H1 (cell line): ENCODE results near the gene OAS3. TPM values are rescaled to one million over a fixed set of nuclear protein-coding genes. Genes with fewer than 3 reads are reported as not detected.

Experiments
- CTCF ChIA-PET: fragments of 300-600 bp; sonication (Branson Sonifier 250); formaldehyde crosslinking; loops from one replicate; lab custom pipeline; 2021; ENCODE audit not compliant: partially characterized antibody; lab: Charles Lee
- POLR2A ChIA-PET: fragments of 300-600 bp; sonication (Branson Sonifier 250); formaldehyde crosslinking; loops from one replicate; lab custom pipeline; 2021; ENCODE audit warnings: inconsistent platforms; ENCODE audit not compliant: partially characterized antibody; lab: Charles Lee
- DNase-seq, 2 experiments: peaks; one replicate each; pipeline versions ENCODE4 v3.0.0 to v3.0.0-alpha.2; 2010 to 2022; ENCODE audit warnings: low spot score in 2 of 2, low read depth in 1 of 2, mixed read lengths in 1 of 2
- FAIRE-seq: peaks from 2 replicates; lab custom pipeline; 2011; peaks lifted over from hg19 to GRCh38; lab: Jason Lieb, UNC
- H2AFZ ChIP-seq: 2 replicates; pipeline ENCODE4 v1.8.1; 2012; ENCODE audit warnings: low read length, inconsistent platforms
- H2AK5ac ChIP-seq: 2 replicates; pipeline ENCODE4 v1.6.1; 2013; ENCODE audit warnings: low read depth, low read length
- H2BK120ac ChIP-seq: replicated peaks from 2 replicates; pipeline ENCODE3; 2013; ENCODE audit warnings: low read depth, low read length, inconsistent platforms
- H2BK12ac ChIP-seq: 2 replicates; pipeline ENCODE4 v1.6.1; 2013; ENCODE audit warnings: low read depth, low read length
- H2BK15ac ChIP-seq: 2 replicates; pipeline ENCODE4 v1.6.1; 2013; ENCODE audit warnings: low read length
- H2BK20ac ChIP-seq: 2 replicates; pipeline ENCODE4 v1.6.1; 2013; ENCODE audit warnings: low read length
- H2BK5ac ChIP-seq: 2 replicates; pipeline ENCODE4 v1.6.1; 2013; ENCODE audit warnings: low read depth, low read length
- H3K14ac ChIP-seq: 2 replicates; pipeline ENCODE4 v1.6.1; 2013; ENCODE audit warnings: inconsistent platforms; ENCODE audit not compliant: insufficient read length
- H3K18ac ChIP-seq: 2 replicates; pipeline ENCODE4 v1.6.1; 2013; ENCODE audit warnings: low read length; ENCODE audit errors: extremely low read depth
- H3K23ac ChIP-seq: 2 replicates; pipeline ENCODE4 v1.6.1; 2013; ENCODE audit warnings: inconsistent platforms; ENCODE audit not compliant: insufficient read length
- H3K23me2 ChIP-seq: 2 replicates; pipeline ENCODE4 v1.6.1; 2013; ENCODE audit warnings: low read depth, low read length
- H3K27ac ChIP-seq: 2 replicates; pipeline ENCODE4 v1.6.1; 2011; ENCODE audit warnings: low read depth, low read length, inconsistent platforms
- H3K27me3 ChIP-seq, 4 experiments: replicated peaks in 1 of 4; 1 replicate in 1 of 4; 2 replicates in 3 of 4; pipeline versions ENCODE4 v1.6.1 to v1.8.1; 2011 to 2013; ENCODE audit warnings: low read length in 3 of 4, mild to moderate bottlenecking in 3 of 4, inconsistent platforms in 2 of 4, mixed read lengths in 2 of 4, moderate library complexity in 1 of 4; ENCODE audit not compliant: control insufficient read depth in 3 of 4, insufficient read depth in 3 of 4; ENCODE audit errors: extremely low read depth in 1 of 4
- H3K36me3 ChIP-seq, 4 experiments: 2 replicates each; pipeline versions ENCODE4 v1.6.1 to v1.8.1; 2011 to 2013; ENCODE audit warnings: mild to moderate bottlenecking in 4 of 4, low read length in 3 of 4, moderate library complexity in 2 of 4, control low read depth in 1 of 4, inconsistent platforms in 1 of 4; ENCODE audit not compliant: insufficient read depth in 4 of 4, control insufficient read depth in 2 of 4
- H3K4ac ChIP-seq: replicated peaks from 2 replicates; pipeline ENCODE3; 2013; ENCODE audit warnings: low read length, low read depth, mixed read lengths, inconsistent platforms; ENCODE audit not compliant: insufficient read length
- H3K4me1 ChIP-seq, 4 experiments: replicated peaks in 1 of 4; 1 replicate in 1 of 4; 2 replicates in 3 of 4; pipeline versions ENCODE4 v1.6.1 to v1.8.1; 2011 to 2013; ENCODE audit warnings: low read length in 3 of 4, inconsistent platforms in 2 of 4, mixed read lengths in 1 of 4; ENCODE audit not compliant: insufficient read depth in 4 of 4, control insufficient read depth in 3 of 4
- H3K4me2 ChIP-seq, 2 experiments: 2 replicates each; pipeline versions ENCODE4 v1.6.1 to v1.8.1; 2011 to 2013; ENCODE audit warnings: low read depth in 2 of 2, low read length in 2 of 2, control low read depth in 1 of 2, inconsistent platforms in 1 of 2, mild to moderate bottlenecking in 1 of 2; ENCODE audit not compliant: insufficient read depth in 1 of 2
- H3K4me3 ChIP-seq, 4 experiments: fragments of 200-600, 300-600 bp in 1 of 4; sonication (generic), shearing (Covaris generic), sonication (Bioruptor Twin) in 1 of 4; 2 replicates each; pipeline versions ENCODE4 v1.5.1 to v1.8.1; 2011 to 2016; ENCODE audit warnings: low read length in 4 of 4, low read depth in 3 of 4, control low read depth in 2 of 4, inconsistent platforms in 2 of 4, mild to moderate bottlenecking in 2 of 4, mixed read lengths in 1 of 4, moderate library complexity in 1 of 4; ENCODE audit not compliant: insufficient read depth in 2 of 4; ENCODE audit errors: extremely low read depth in 1 of 4
- H3K56ac ChIP-seq: replicated peaks from 2 replicates; pipeline ENCODE3; 2013; ENCODE audit warnings: low read depth, mild to moderate bottlenecking, mixed read lengths, low read length, inconsistent platforms; ENCODE audit not compliant: insufficient read length
- H3K79me1 ChIP-seq: 2 replicates; pipeline ENCODE4 v1.6.1; 2013; ENCODE audit warnings: low read depth, low read length, control low read depth
- H3K79me2 ChIP-seq, 2 experiments: 2 replicates each; pipeline versions ENCODE4 v1.6.1 to v1.8.1; 2012 to 2013; ENCODE audit warnings: low read length in 2 of 2, mild to moderate bottlenecking in 2 of 2, inconsistent platforms in 1 of 2; ENCODE audit not compliant: insufficient read depth in 2 of 2, control insufficient read depth in 1 of 2
- H3K9ac ChIP-seq, 4 experiments: replicated peaks in 1 of 4; 1 replicate in 1 of 4; 2 replicates in 3 of 4; pipeline versions ENCODE4 v1.6.1 to v1.8.1; 2011 to 2013; ENCODE audit warnings: low read depth in 3 of 4, low read length in 3 of 4, control low read depth in 2 of 4, mild to moderate bottlenecking in 2 of 4, moderate library complexity in 2 of 4, inconsistent platforms in 1 of 4; ENCODE audit errors: extremely low read depth in 1 of 4
- H3K9me3 ChIP-seq, 2 experiments: 2 replicates each; pipeline versions ENCODE4 v1.6.1 to v1.8.1; 2012 to 2013; ENCODE audit warnings: mild to moderate bottlenecking in 2 of 2, moderate library complexity in 2 of 2, control low read depth in 1 of 2, inconsistent platforms in 1 of 2, low read depth in 1 of 2, low read length in 1 of 2, mixed read lengths in 1 of 2; ENCODE audit not compliant: insufficient read depth in 2 of 2
- H4K20me1 ChIP-seq, 2 experiments: replicated peaks in 1 of 2; 2 replicates each; pipeline versions ENCODE3 to v1.8.1; 2011 to 2013; ENCODE audit warnings: inconsistent platforms in 2 of 2, low read length in 2 of 2, mild to moderate bottlenecking in 1 of 2; ENCODE audit not compliant: insufficient read depth in 2 of 2, control insufficient read depth in 1 of 2
- H4K5ac ChIP-seq: 2 replicates; pipeline ENCODE4 v1.6.1; 2013; ENCODE audit warnings: low read length, low read depth, mixed read lengths, inconsistent platforms; ENCODE audit not compliant: insufficient read length
- H4K8ac ChIP-seq: 2 replicates; pipeline ENCODE4 v1.8.0; 2013; ENCODE audit warnings: mild to moderate bottlenecking, moderate library complexity, low read length, inconsistent platforms; ENCODE audit not compliant: insufficient read depth; ENCODE audit errors: extremely low read depth
- H4K91ac ChIP-seq: replicated peaks from 2 replicates; pipeline ENCODE3; 2013; ENCODE audit warnings: low read length, mixed read lengths, inconsistent platforms; ENCODE audit not compliant: insufficient read length
- BACH1 ChIP-seq: IDR thresholded peaks from 2 replicates; pipeline ENCODE4 v1.6.1; 2012; ENCODE audit warnings: low read length, improper control_type of control experiment
- CBX8 ChIP-seq: fragments of 300-800, 300-1000 bp; sonication (generic); IDR thresholded peaks from 2 replicates; pipeline ENCODE4 v1.7.1; 2016; ENCODE audit warnings: low read depth, low read length, borderline replicate concordance
- CTCF ChIP-seq, 3 experiments: IDR thresholded peaks; 1 replicate in 2 of 3; 2 replicates in 1 of 3; pipeline versions ENCODE4 v1.5.1 to v1.6.1; 2011; ENCODE audit warnings: low read length in 3 of 3, mild to moderate bottlenecking in 3 of 3, inconsistent platforms in 2 of 3, low read depth in 1 of 3, moderate library complexity in 1 of 3; ENCODE audit not compliant: insufficient read depth in 1 of 3; ENCODE audit errors: control extremely low read depth in 1 of 3
- EZH2 ChIP-seq: fragments of 200-600 bp; sonication (generic); IDR thresholded peaks from 2 replicates; pipeline ENCODE4 v1.7.1; 2012; ENCODE audit warnings: low read depth, mild to moderate bottlenecking, moderate library complexity, low read length, inconsistent platforms; ENCODE audit not compliant: severe bottlenecking
- FOSL1 ChIP-seq: IDR thresholded peaks from 2 replicates; pipeline ENCODE4 v1.6.1; 2011; ENCODE audit warnings: mild to moderate bottlenecking, low read depth, low read length, moderate library complexity; ENCODE audit not compliant: insufficient read depth
- JUN ChIP-seq: IDR thresholded peaks from 2 replicates; pipeline ENCODE4 v1.6.1; 2011; ENCODE audit warnings: low read depth, mild to moderate bottlenecking, improper control_type of control experiment, low read length
- WGBS, 2 experiments: shearing (Covaris generic) in 1 of 2; methylation state at CpG; one replicate each; pipeline versions ENCODE4 v1.1.6 to v1.1.7; 2013 to 2015; ENCODE audit warnings: low lambda C conversion rate in 2 of 2, mixed read lengths in 2 of 2, inconsistent platforms in 1 of 2, low coverage in 1 of 2, missing lambda C conversion rate in 1 of 2; ENCODE audit not compliant: insufficient replicate concordance in 2 of 2, insufficient coverage in 1 of 2, insufficient read length in 1 of 2; ENCODE audit errors: extremely low coverage in 1 of 2, missing lambda C conversion rate in 1 of 2; 5-methylcytosine and 5-hydroxymethylcytosine counted together
- polyA plus RNA-seq, 7 experiments: library from polyadenylated mRNA; depleted of rRNA in 3 of 7; stranded (reverse) in 5 of 7; unstranded in 2 of 7; fragments of >200 nt in 5 of 7; fragments of 200-250 nt in 2 of 7; gene quantifications; 1 replicate in 5 of 7; 2 replicates in 1 of 7; 4 replicates in 1 of 7; pipeline versions ENCODE4 v1.2.1 to v1.2.3, GENCODE V29; 2011 to 2013; ENCODE audit warnings: missing spikeins in 2 of 7, mixed read lengths in 2 of 7
- total RNA-seq: library from RNA; stranded (reverse); fragmentation: NEBNext Ultra II Directional; extraction: Animal tissue kit (Norgen Biotek cat#: 25700); gene quantifications from 2 replicates; pipeline ENCODE4 v1.2.1, GENCODE V29; 2021

OAS3 gene
- total and polyA plus RNA-seq, 2 of the 8 experiments (the other 6 are each of a cell fraction or from before 2014, with no cell fraction given): 0.73 to 3.7 TPM

- Histone ChIP-seq H2AFZ (no peak overlapping the region), H3K79me2 (no peaks in the 10 kb centered on the region), H3K4me2 (no peak overlapping the region), H2BK12ac (no peak overlapping the region), H4K5ac (no peak overlapping the region), H3K4ac (no peak overlapping the region), H3K4me1 (peaks cover 0 to 5% (median 0%) of the 10 kb centered on the region in 4 experiments; a peak in 2 of 7 replicates), H3K4me3 (no peak overlapping the region), H4K8ac (no peak overlapping the region), H2BK15ac (no peak overlapping the region), H3K9me3 (peaks cover 0 to 12% of the 10 kb centered on the region in 2 experiments; a peak in 2 of 4 replicates), H4K20me1 (no peaks in the 10 kb centered on the region)
- no peak for DNase-seq
- ChIA-PET POLR2A (no interaction called here), CTCF (interaction anchor here (1.7 to 2.4 kb wide), 3 partner anchors 10 to 63 kb away, joined by 3 to 7 read pairs (median 6); no protein-coding TSS in a partner anchor)
- TF ChIP-seq BACH1 (no peak), EZH2 (no peak), JUN (no peak), CBX8 (no peak), FOSL1 (no peak), CTCF (IDR thresholded peaks at IDR 0.05; ENCODE audit: control extremely low read depth in 1 of 3, insufficient read depth in 1 of 3, low read depth in 1 of 3, low read length in 3 of 3) (no peak)
- TF ChIP-seq, all 59 proteins: peak for 0
- H3K23ac ChIP-seq: no peak overlapping the region
- FAIRE-seq: no peak
- no peak overlapping the region for H2BK120ac ChIP-seq
- no peak overlapping the region for H3K56ac ChIP-seq
- no peak overlapping the region for H2BK5ac ChIP-seq
- no peak overlapping the region for H4K91ac ChIP-seq
- no peak overlapping the region for H3K9ac ChIP-seq
- no peak overlapping the region for H2BK20ac ChIP-seq
- no peaks in the 10 kb centered on the region for H3K79me1 ChIP-seq
- no peaks in the 10 kb centered on the region for H3K23me2 ChIP-seq
- no peak overlapping the region for H3K18ac ChIP-seq
- 85% methylated on average over 2 of the region's 2 CpGs; no CpG with 5 or more reads in 1 of the 2 experiments for WGBS, 2 experiments
- no peak overlapping the region for H3K27ac ChIP-seq
- H3K14ac ChIP-seq: no peak overlapping the region
- H3K27me3 ChIP-seq: no peaks in the 10 kb centered on the region
- H3K36me3 ChIP-seq: no peaks in the 10 kb centered on the region
- no peak overlapping the region for H2AK5ac ChIP-seq
Measured at GRCh38 chr12:112930350-112930749, 7.9 kb upstream of the OAS3 start.
